Activated naive CD4-positive, alpha-beta T cell treated with anti-CD3 and anti-CD28 coated beads, Interleukin-2, amount 50 U/mL, for 24 hours (primary cell): Measurements from ENCODE around the gene PTPRB.

Experiments
- H3K27ac Mint-ChIP-seq: one replicate; pipeline ENCODE4 v1.8.0; 2021; ENCODE audit warnings: mild to moderate bottlenecking, mixed read lengths
- H3K27me3 Mint-ChIP-seq: one replicate; pipeline ENCODE4 v1.8.0; 2021; ENCODE audit warnings: mixed read lengths
- H3K36me3 Mint-ChIP-seq: one replicate; pipeline ENCODE4 v1.8.0; 2021; ENCODE audit warnings: mixed read lengths
- H3K4me1 Mint-ChIP-seq: one replicate; pipeline ENCODE4 v1.8.0; 2021; ENCODE audit warnings: mixed read lengths
- H3K4me3 Mint-ChIP-seq: one replicate; pipeline ENCODE4 v1.8.0; 2021; ENCODE audit warnings: mild to moderate bottlenecking, mixed read lengths
- H3K9me3 Mint-ChIP-seq: one replicate; pipeline ENCODE4 v1.8.0; 2021; ENCODE audit warnings: mixed read lengths

The PTPRB gene

GRCh38 chr12:70584332-70584731 is 52.9 kb downstream of the PTPRB start:
- H3K4me1 Mint-ChIP-seq, result no peaks in the 10 kb centered on the region
- H3K36me3 Mint-ChIP-seq, result peaks cover 6% of the 10 kb centered on the region
- no peak overlapping the region for H3K4me3 Mint-ChIP-seq
- peaks cover 11% of the 10 kb centered on the region for H3K9me3 Mint-ChIP-seq
- H3K27me3 Mint-ChIP-seq, result peaks cover 16% of the 10 kb centered on the region
- no peak overlapping the region for H3K27ac Mint-ChIP-seq

DNA sequence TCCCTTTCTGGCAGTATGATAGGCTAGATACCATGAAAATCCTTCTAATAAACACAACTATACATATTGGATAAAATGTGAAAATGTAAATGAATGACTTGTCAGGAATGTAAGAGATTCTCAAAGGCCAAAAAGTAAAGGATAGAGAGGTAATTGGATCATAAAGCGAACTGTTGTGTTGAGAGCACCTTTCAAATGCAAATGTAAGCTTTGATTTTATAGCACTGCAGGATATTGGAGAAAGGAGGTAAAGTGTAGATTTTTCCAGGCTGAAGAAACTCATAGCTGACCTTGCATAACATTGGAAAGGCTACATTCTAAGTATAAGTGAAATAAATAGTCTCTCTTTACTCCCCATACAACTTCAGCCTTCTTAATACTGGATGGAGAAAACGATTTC is 54.0 kb downstream of the PTPRB start:
- H3K27ac Mint-ChIP-seq, result no peak overlapping the region
- peaks cover 12% of the 10 kb centered on the region for H3K27me3 Mint-ChIP-seq
- no peaks in the 10 kb centered on the region for H3K4me1 Mint-ChIP-seq
- H3K36me3 Mint-ChIP-seq, result peaks cover 6% of the 10 kb centered on the region
- no peak overlapping the region for H3K4me3 Mint-ChIP-seq
- H3K9me3 Mint-ChIP-seq, result peaks cover 11% of the 10 kb centered on the region

- peaks cover 8% of the 10 kb centered on the region for H3K27me3 Mint-ChIP-seq
- no peak overlapping the region for H3K27ac Mint-ChIP-seq
- no peak overlapping the region for H3K4me3 Mint-ChIP-seq
- peaks cover 11% of the 10 kb centered on the region for H3K9me3 Mint-ChIP-seq
- no peaks in the 10 kb centered on the region for H3K4me1 Mint-ChIP-seq
- H3K36me3 Mint-ChIP-seq, result peaks cover 6% of the 10 kb centered on the region
Measured at GRCh38 chr12:70581208-70581607, 56.0 kb downstream of the PTPRB start.

GRCh38 chr12:70577283-70577634 is 60.0 kb downstream of the PTPRB start:
- Mint-ChIP-seq H3K4me3 (no peak overlapping the region), H3K27me3 (peaks cover 8% of the 10 kb centered on the region), H3K9me3 (no peaks in the 10 kb centered on the region), H3K4me1 (no peaks in the 10 kb centered on the region), H3K27ac (no peak overlapping the region), H3K36me3 (no peaks in the 10 kb centered on the region)

DNA sequence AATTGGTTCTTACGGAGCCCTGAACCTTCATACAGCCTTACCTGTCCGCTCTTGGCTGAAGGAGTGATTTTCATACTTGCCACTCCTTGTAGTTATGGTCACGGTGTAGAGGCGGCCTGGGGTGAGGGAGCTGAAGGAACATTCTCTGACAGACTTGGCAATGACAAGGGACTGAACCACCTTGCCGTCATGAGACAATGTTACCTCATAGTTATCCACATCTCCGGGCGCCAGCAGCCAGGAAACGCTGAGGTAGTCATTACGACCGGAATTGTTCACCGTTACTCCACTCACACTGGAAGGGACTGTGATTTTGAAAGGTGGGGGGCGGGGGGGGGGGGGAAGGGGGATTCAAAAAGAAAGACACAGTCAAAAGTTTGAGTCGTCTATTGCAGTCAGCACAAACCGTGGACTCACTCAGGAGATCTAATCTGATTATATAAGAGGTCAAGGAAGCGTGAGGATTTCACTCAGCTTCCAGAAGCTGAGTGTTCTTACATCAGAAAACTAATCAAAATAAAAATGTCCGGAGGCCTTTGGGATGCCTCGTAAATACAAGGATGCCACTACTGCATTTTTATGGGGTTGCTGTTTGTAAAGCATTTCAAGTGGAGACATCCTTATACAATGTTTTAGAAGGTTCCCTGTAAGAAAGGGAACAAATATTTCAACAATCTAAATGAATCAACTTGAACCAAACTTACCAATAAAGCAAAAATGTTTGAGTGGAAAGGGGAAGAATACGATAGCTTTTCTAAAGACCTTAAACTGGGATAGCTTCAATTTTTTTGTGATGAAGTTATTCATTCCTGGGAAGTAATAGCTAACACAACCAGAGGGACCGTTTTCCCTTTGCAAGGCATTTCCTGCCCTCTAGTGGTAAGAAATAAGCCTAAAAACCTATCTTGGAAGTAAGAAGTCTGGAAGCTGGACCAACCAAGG is 60.6 kb downstream of the PTPRB start:
- peaks cover 7% of the 10 kb centered on the region for H3K27me3 Mint-ChIP-seq
- no peaks in the 10 kb centered on the region for H3K36me3 Mint-ChIP-seq
- H3K4me1 Mint-ChIP-seq, result no peaks in the 10 kb centered on the region
- no peaks in the 10 kb centered on the region for H3K9me3 Mint-ChIP-seq
- H3K27ac Mint-ChIP-seq, result no peak overlapping the region
- no peak overlapping the region for H3K4me3 Mint-ChIP-seq

GRCh38 chr12:70571705-70572268 is 65.4 kb downstream of the PTPRB start:
- Mint-ChIP-seq H3K9me3 (no peaks in the 10 kb centered on the region), H3K36me3 (no peaks in the 10 kb centered on the region), H3K4me1 (no peaks in the 10 kb centered on the region), H3K27me3 (peaks cover 4% of the 10 kb centered on the region), H3K27ac (no peak overlapping the region), H3K4me3 (no peak overlapping the region)

- H3K9me3 Mint-ChIP-seq, result no peaks in the 10 kb centered on the region
- no peaks in the 10 kb centered on the region for H3K4me1 Mint-ChIP-seq
- H3K27me3 Mint-ChIP-seq, result peaks cover 4% of the 10 kb centered on the region
- H3K27ac Mint-ChIP-seq, result no peak overlapping the region
- no peaks in the 10 kb centered on the region for H3K36me3 Mint-ChIP-seq
- no peak overlapping the region for H3K4me3 Mint-ChIP-seq
Measured at GRCh38 chr12:70571029-70571428, 66.2 kb downstream of the PTPRB start.

GRCh38 chr12:70561550-70561949 is 75.7 kb downstream of the PTPRB start:
- Mint-ChIP-seq H3K4me1 (no peaks in the 10 kb centered on the region), H3K9me3 (no peaks in the 10 kb centered on the region), H3K27me3 (peaks cover 1% of the 10 kb centered on the region), H3K4me3 (no peak overlapping the region), H3K36me3 (no peaks in the 10 kb centered on the region), H3K27ac (no peak overlapping the region)

- Mint-ChIP-seq H3K36me3 (no peaks in the 10 kb centered on the region), H3K27ac (no peak overlapping the region), H3K27me3 (peaks cover 4% of the 10 kb centered on the region), H3K4me1 (no peaks in the 10 kb centered on the region), H3K4me3 (no peak overlapping the region), H3K9me3 (no peaks in the 10 kb centered on the region)
Measured at GRCh38 chr12:70560671-70561070, 76.6 kb downstream of the PTPRB start.

GRCh38 chr12:70559390-70559789 is 77.8 kb downstream of the PTPRB start:
- no peaks in the 10 kb centered on the region for H3K4me1 Mint-ChIP-seq
- H3K4me3 Mint-ChIP-seq, result no peak overlapping the region
- no peaks in the 10 kb centered on the region for H3K36me3 Mint-ChIP-seq
- no peaks in the 10 kb centered on the region for H3K9me3 Mint-ChIP-seq
- H3K27ac Mint-ChIP-seq, result no peak overlapping the region
- peaks cover 4% of the 10 kb centered on the region for H3K27me3 Mint-ChIP-seq

GRCh38 chr12:70557583-70558191 is 79.5 kb downstream of the PTPRB start:
- no peak overlapping the region for H3K4me3 Mint-ChIP-seq
- H3K36me3 Mint-ChIP-seq, result no peaks in the 10 kb centered on the region
- H3K9me3 Mint-ChIP-seq, result no peaks in the 10 kb centered on the region
- no peak overlapping the region for H3K27ac Mint-ChIP-seq
- no peaks in the 10 kb centered on the region for H3K4me1 Mint-ChIP-seq
- H3K27me3 Mint-ChIP-seq, result peaks cover 4% of the 10 kb centered on the region

DNA sequence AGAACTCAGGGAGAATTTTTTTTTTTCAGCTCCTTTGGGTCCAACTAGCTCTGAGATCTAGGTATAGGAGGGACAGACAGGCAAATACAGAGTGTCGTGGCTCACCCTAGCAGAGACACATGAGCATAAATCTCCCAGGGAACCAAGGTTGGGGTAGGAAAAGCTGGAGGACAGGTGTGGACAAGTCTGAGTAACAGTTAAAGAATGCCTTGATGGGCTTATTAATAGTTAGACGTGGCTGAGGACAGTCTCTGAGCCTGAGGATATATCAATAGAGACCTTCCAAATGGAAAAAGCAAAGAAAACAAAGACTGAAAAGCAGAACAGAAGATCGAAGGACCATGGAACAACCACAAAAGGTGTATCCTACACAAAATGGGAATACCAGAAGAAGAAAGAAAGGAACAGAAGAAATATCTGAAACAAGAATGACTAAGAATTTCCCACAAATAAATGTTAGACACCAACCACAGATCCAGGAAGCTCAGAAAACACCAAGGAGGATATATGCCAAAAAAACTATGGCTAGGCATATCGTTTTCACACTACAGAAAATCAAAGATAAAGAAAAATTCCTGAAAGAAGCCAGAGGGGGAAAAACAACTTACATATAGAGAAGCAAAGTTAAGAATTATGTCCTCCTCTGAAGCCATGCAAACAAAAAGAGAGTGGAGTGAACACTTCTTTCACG is 80.9 kb downstream of the PTPRB start:
- H3K9me3 Mint-ChIP-seq, result no peaks in the 10 kb centered on the region
- H3K36me3 Mint-ChIP-seq, result no peaks in the 10 kb centered on the region
- peaks cover 4% of the 10 kb centered on the region for H3K27me3 Mint-ChIP-seq
- no peaks in the 10 kb centered on the region for H3K4me1 Mint-ChIP-seq
- H3K27ac Mint-ChIP-seq, result no peak overlapping the region
- no peak overlapping the region for H3K4me3 Mint-ChIP-seq

DNA sequence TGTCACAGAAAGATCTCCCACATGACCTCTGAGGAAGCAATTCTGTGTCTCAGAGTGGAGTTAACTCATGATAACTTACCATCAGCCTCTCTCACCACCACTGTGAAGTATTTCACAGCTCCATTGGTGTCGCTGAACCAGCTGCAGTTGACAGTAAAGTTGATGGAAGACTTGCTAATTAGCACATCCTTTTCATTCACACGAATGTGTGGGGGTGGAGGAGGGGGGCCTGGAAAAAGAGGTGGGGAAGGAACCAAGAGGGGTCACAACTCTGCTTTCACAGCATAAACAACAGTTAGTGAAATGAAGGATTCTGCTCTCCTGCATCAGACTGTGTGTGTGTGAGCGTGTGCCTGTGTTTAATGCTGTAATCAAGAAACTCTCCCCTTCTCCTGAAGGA is 82.1 kb downstream of the PTPRB start:
- no peaks in the 10 kb centered on the region for H3K4me1 Mint-ChIP-seq
- no peaks in the 10 kb centered on the region for H3K36me3 Mint-ChIP-seq
- no peak overlapping the region for H3K27ac Mint-ChIP-seq
- no peaks in the 10 kb centered on the region for H3K9me3 Mint-ChIP-seq
- H3K4me3 Mint-ChIP-seq, result no peak overlapping the region
- peaks cover 3% of the 10 kb centered on the region for H3K27me3 Mint-ChIP-seq

DNA sequence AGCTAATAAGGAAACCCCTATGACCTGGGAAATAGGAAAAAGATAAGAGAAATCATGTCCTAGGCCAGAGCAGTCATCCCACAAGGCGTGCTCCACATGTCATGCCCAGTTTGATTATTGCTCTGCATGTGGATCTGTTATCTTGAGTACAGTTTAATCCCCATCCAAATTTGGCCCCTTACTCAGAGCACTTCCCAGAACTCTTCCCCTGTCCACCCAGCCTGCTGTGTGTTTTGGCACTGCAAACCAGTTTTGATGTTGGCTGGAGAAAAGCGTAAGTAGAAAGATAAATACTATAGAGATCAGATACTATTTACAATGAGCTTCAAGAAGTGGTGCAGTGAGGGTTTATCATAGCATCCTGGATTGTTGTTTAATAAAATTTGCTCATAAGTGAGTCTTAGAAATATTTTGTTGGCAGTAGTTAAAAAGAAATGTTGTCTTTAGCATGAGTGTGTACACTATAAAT is 83.8 kb downstream of the PTPRB start:
- Mint-ChIP-seq H3K27me3 (peaks cover 3% of the 10 kb centered on the region), H3K36me3 (no peaks in the 10 kb centered on the region), H3K9me3 (no peaks in the 10 kb centered on the region), H3K4me3 (no peak overlapping the region), H3K4me1 (no peaks in the 10 kb centered on the region), H3K27ac (no peak overlapping the region)

GRCh38 chr12:70551731-70552130 is 85.5 kb downstream of the PTPRB start:
- Mint-ChIP-seq H3K4me3 (no peak overlapping the region), H3K4me1 (no peaks in the 10 kb centered on the region), H3K9me3 (no peaks in the 10 kb centered on the region), H3K27me3 (peaks cover 5% of the 10 kb centered on the region), H3K27ac (no peak overlapping the region), H3K36me3 (no peaks in the 10 kb centered on the region)

DNA sequence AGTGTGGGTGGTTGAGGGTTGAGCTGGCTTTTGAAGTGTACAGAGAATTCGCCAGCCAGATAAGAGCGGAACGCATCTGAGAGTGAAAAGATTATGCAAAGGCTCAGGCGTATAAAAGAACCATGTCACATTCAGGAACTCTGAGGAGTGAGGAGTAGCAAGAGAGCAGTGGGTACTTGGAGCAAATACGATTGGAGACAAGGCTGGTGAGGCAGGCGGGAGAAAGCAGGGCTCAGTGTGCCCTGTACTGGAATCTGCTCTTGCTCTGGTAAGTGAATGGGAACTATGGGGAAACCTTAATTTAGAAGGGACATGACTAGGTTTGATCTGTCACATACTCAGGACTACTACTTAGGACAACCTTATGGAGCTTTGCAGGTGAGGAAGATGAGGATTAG is 87.0 kb downstream of the PTPRB start:
- peaks cover 2% of the 10 kb centered on the region for H3K27me3 Mint-ChIP-seq
- no peaks in the 10 kb centered on the region for H3K9me3 Mint-ChIP-seq
- no peak overlapping the region for H3K4me3 Mint-ChIP-seq
- H3K36me3 Mint-ChIP-seq, result no peaks in the 10 kb centered on the region
- H3K27ac Mint-ChIP-seq, result no peak overlapping the region
- H3K4me1 Mint-ChIP-seq, result no peaks in the 10 kb centered on the region
